ENCODE results near the gene FBXO17.
"Not testable (repeated sequence)": the region's sequence is repeated elsewhere in the genome, so short reads cannot be mapped to it uniquely, and the experiment has no call there.

FBXO17 gene

GRCh38 chr19:38945562-38946228, 29.8 kb downstream of the FBXO17 start:
- DNase-seq, result no peak

- DNase-seq, result no peak
These were observed 30.5 kb downstream of the FBXO17 start for GRCh38 chr19:38944981-38945506.

GRCh38 chr19:38942471-38943181, 32.9 kb downstream of the FBXO17 start:
- no peak for DNase-seq

GRCh38 chr19:38941979-38942378, 33.6 kb downstream of the FBXO17 start:
- DNase-seq, result no peak

GRCh38 chr19:38941466-38941865, 34.1 kb downstream of the FBXO17 start:
- not testable (repeated sequence) for DNase-seq

- DNase-seq, result no peak
These were observed 35.6 kb downstream of the FBXO17 start for GRCh38 chr19:38939957-38940356.

GRCh38 chr19:38933544-38933943, 42.0 kb downstream of the FBXO17 start:
- no peak for DNase-seq

- DNase-seq, result peak in 1 of 51 donors; percentile 3
These were observed 42.9 kb downstream of the FBXO17 start for GRCh38 chr19:38932425-38933179.

- no peak for DNase-seq
These were observed 44.1 kb downstream of the FBXO17 start for GRCh38 chr19:38931521-38931793.

GRCh38 chr19:38930776-38931520, 44.6 kb downstream of the FBXO17 start, which contains the start of gene MRPS12:
MRPS12 (plus strand) TSS chr19:38930944; CDS start chr19:38931295, 351 bp downstream.
- peak in 40 of 51 donors; percentile 94 to 99 (median 98) for DNase-seq

- peak; percentile 82 to 100 (median 95) for DNase-seq
These were observed 45.4 kb downstream of the FBXO17 start, which contains the start of gene SARS2 for GRCh38 chr19:38929929-38930775. SARS2 (minus strand) TSS chr19:38930763; CDS start chr19:38930736, 27 bp downstream.

GRCh38 chr19:38928391-38929001, 47.0 kb downstream of the FBXO17 start:
- no peak for DNase-seq

GRCh38 chr19:38924388-38924787, 51.2 kb downstream of the FBXO17 start:
- no peak for DNase-seq

- no peak for DNase-seq
These were observed 53.1 kb downstream of the FBXO17 start for GRCh38 chr19:38922482-38922881.

- DNase-seq, result no peak
These were observed 53.9 kb downstream of the FBXO17 start for GRCh38 chr19:38921420-38922274.

- DNase-seq, result no peak
These were observed 54.7 kb downstream of the FBXO17 start for GRCh38 chr19:38920602-38921419.

GRCh38 chr19:38919837-38920601, 55.5 kb downstream of the FBXO17 start:
- DNase-seq, result no peak

All from hypothalamus (tissue), 51 donors.